KMS-11 (cell line): Measurements from ENCODE around the gene LDHAL6A.

Experiments
- H2AFZ ChIP-seq: fragments of 200-600 bp; sonication (generic); 2 replicates; pipeline ENCODE4 v1.6.1; 2016; ENCODE audit warnings: antibody characterized with exemption, mixed run types, low read depth
- H3K27ac ChIP-seq: fragments of 200-600 bp; sonication (generic); 2 replicates; pipeline ENCODE4 v1.6.1; 2016; ENCODE audit warnings: mild to moderate bottlenecking, mixed run types
- H3K27me3 ChIP-seq: fragments of 200-600 bp; sonication (generic); 2 replicates; pipeline ENCODE4 v1.6.1; 2017; ENCODE audit warnings: mild to moderate bottlenecking, low read depth, mixed run types, moderate library complexity; ENCODE audit not compliant: insufficient read depth
- H3K36me3 ChIP-seq: fragments of 200-600 bp; sonication (generic); 2 replicates; pipeline ENCODE4 v1.6.1; 2017; ENCODE audit warnings: mild to moderate bottlenecking, mixed run types; ENCODE audit not compliant: insufficient read depth
- H3K4me1 ChIP-seq: fragments of 200-600 bp; sonication (generic); 2 replicates; pipeline ENCODE4 v1.6.1; 2016; ENCODE audit warnings: mild to moderate bottlenecking, low read depth, mixed run types; ENCODE audit not compliant: poor library complexity, severe bottlenecking
- H3K4me2 ChIP-seq: fragments of 200-600 bp; sonication (generic); 2 replicates; pipeline ENCODE4 v1.7.0; 2016; ENCODE audit warnings: mild to moderate bottlenecking, mixed run types
- H3K4me3 ChIP-seq: fragments of 200-600 bp; sonication (generic); IDR thresholded peaks from 2 replicates; pipeline ENCODE4 v1.6.1; 2017; ENCODE audit warnings: low read depth, low read length, mixed read lengths; ENCODE audit not compliant: insufficient read depth
- H3K79me2 ChIP-seq: fragments of 200-600 bp; sonication (generic); 2 replicates; pipeline ENCODE4 v1.6.1; 2016; ENCODE audit warnings: low read depth, mixed run types; ENCODE audit not compliant: insufficient read depth
- H3K9ac ChIP-seq: fragments of 200-600 bp; sonication (generic); 2 replicates; pipeline ENCODE4 v1.6.1; 2016; ENCODE audit warnings: mild to moderate bottlenecking, mixed run types
- H4K20me1 ChIP-seq: fragments of 200-600 bp; sonication (generic); 2 replicates; pipeline ENCODE4 v1.6.1; 2016; ENCODE audit warnings: mild to moderate bottlenecking, mixed run types; ENCODE audit not compliant: insufficient read depth
- CTCF ChIP-seq: fragments of 200-600 bp; sonication (generic); conservative IDR thresholded peaks from 2 replicates; pipeline ENCODE4 v1.6.1; 2017; ENCODE audit warnings: low read depth, mild to moderate bottlenecking, antibody characterized with exemption, low read length, moderate library complexity, mixed read lengths

LDHAL6A gene

GRCh38 chr11:18468059-18468458 is 12.4 kb downstream of the LDHAL6A start:
- no peak overlapping the region for H3K9ac ChIP-seq
- no peaks in the 10 kb centered on the region for H3K27me3 ChIP-seq
- no peak overlapping the region for H2AFZ ChIP-seq
- H3K36me3 ChIP-seq = no peaks in the 10 kb centered on the region
- peaks cover 11% of the 10 kb centered on the region for H3K4me1 ChIP-seq
- TF ChIP-seq CTCF = no peak
- H3K4me2 ChIP-seq = no peak overlapping the region
- H3K79me2 ChIP-seq = no peaks in the 10 kb centered on the region
- H3K4me3 ChIP-seq = no peak overlapping the region
- no peaks in the 10 kb centered on the region for H4K20me1 ChIP-seq
- H3K27ac ChIP-seq = no peak overlapping the region

GRCh38 chr11:18468961-18469360 is 13.3 kb downstream of the LDHAL6A start:
- no peaks in the 10 kb centered on the region for H4K20me1 ChIP-seq
- TF ChIP-seq CTCF = no peak

GRCh38 chr11:18471995-18472394 is 16.3 kb downstream of the LDHAL6A start:
- no peak overlapping the region for H2AFZ ChIP-seq
- no peaks in the 10 kb centered on the region for H4K20me1 ChIP-seq
- H3K4me1 ChIP-seq = no peaks in the 10 kb centered on the region
- no peaks in the 10 kb centered on the region for H3K36me3 ChIP-seq
- no peaks in the 10 kb centered on the region for H3K27me3 ChIP-seq
- H3K27ac ChIP-seq = no peak overlapping the region
- no peak for TF ChIP-seq CTCF
- H3K4me3 ChIP-seq = no peak overlapping the region
- no peak overlapping the region for H3K9ac ChIP-seq
- no peak overlapping the region for H3K4me2 ChIP-seq
- H3K79me2 ChIP-seq = no peaks in the 10 kb centered on the region

More at GRCh38 chr11:18468961-18469360, 13.3 kb downstream of the LDHAL6A start:
- Histone ChIP-seq H3K9ac (no peak overlapping the region), H3K27me3 (no peaks in the 10 kb centered on the region), H3K4me3 (no peak overlapping the region), H3K36me3 (no peaks in the 10 kb centered on the region), H3K4me2 (no peak overlapping the region), H3K4me1 (peaks cover 2% of the 10 kb centered on the region), H2AFZ (no peak overlapping the region), H3K27ac (no peak overlapping the region), H3K79me2 (no peaks in the 10 kb centered on the region)

- H3K27ac ChIP-seq = no peak overlapping the region
- no peak overlapping the region for H3K4me3 ChIP-seq
- TF ChIP-seq CTCF = no peak
- no peaks in the 10 kb centered on the region for H3K79me2 ChIP-seq
- no peaks in the 10 kb centered on the region for H3K27me3 ChIP-seq
- H2AFZ ChIP-seq = no peak overlapping the region
- H4K20me1 ChIP-seq = no peaks in the 10 kb centered on the region
- H3K4me2 ChIP-seq = no peak overlapping the region
- H3K4me1 ChIP-seq = no peaks in the 10 kb centered on the region
- no peaks in the 10 kb centered on the region for H3K36me3 ChIP-seq
- no peak overlapping the region for H3K9ac ChIP-seq
Measured at GRCh38 chr11:18472587-18472986, 16.9 kb downstream of the LDHAL6A start.
